HG03378 (cell line): ENCODE data around the gene BACE2.

ENCODE experiments used
- ATAC-seq: cut with Tn5 transposase; IDR thresholded peaks from one replicate; pipeline ENCODE4 v1.9.1; 2021; ENCODE audit warnings: mild to moderate bottlenecking, moderate library complexity; ENCODE audit not compliant: unreplicated experiment

The BACE2 gene

GRCh38 chr21:41167348-41168342 lies at the start of gene BACE2:
TSS of gene BACE2 (plus strand) at chr21:41168160. CDS start at chr21:41168264, 104 bp downstream.
- no peak for ATAC-seq

- no peak for ATAC-seq
Measured at GRCh38 chr21:41119901-41120300, 48.1 kb upstream of the BACE2 start.

- ATAC-seq, result no peak
Measured at GRCh38 chr21:41120997-41121396, 47.0 kb upstream of the BACE2 start.

- no peak for ATAC-seq
Measured at GRCh38 chr21:41121785-41122415, 46.1 kb upstream of the BACE2 start.

GRCh38 chr21:41124641-41125201 lies 43.2 kb upstream of the BACE2 start:
- no peak for ATAC-seq

GRCh38 chr21:41128981-41129380 lies 39.0 kb upstream of the BACE2 start:
- no peak for ATAC-seq

GRCh38 chr21:41130883-41131282 lies 37.1 kb upstream of the BACE2 start:
- no peak for ATAC-seq

GRCh38 chr21:41133874-41134522 lies 34.0 kb upstream of the BACE2 start:
- no peak for ATAC-seq

GRCh38 chr21:41135746-41136145 lies 32.2 kb upstream of the BACE2 start:
- ATAC-seq, result no peak

- ATAC-seq, result no peak
Measured at GRCh38 chr21:41136286-41136685, 31.7 kb upstream of the BACE2 start.

GRCh38 chr21:41137401-41137800 lies 30.6 kb upstream of the BACE2 start:
- no peak for ATAC-seq

GRCh38 chr21:41137889-41138288 lies 30.1 kb upstream of the BACE2 start:
- no peak for ATAC-seq

- no peak for ATAC-seq
Measured at GRCh38 chr21:41138711-41139110, 29.2 kb upstream of the BACE2 start.

GRCh38 chr21:41139275-41139674 lies 28.7 kb upstream of the BACE2 start:
- no peak for ATAC-seq

GRCh38 chr21:41139951-41140350 lies 28.0 kb upstream of the BACE2 start:
- ATAC-seq, result no peak

GRCh38 chr21:41141031-41141457 lies 26.9 kb upstream of the BACE2 start:
- ATAC-seq, result no peak

GRCh38 chr21:41142051-41142795 lies 25.7 kb upstream of the BACE2 start:
- no peak for ATAC-seq

- no peak for ATAC-seq
Measured at GRCh38 chr21:41143596-41144325, 24.2 kb upstream of the BACE2 start.

- no peak for ATAC-seq
Measured at GRCh38 chr21:41147096-41147978, 20.6 kb upstream of the BACE2 start.
